ENCODE results near the gene DGAT2. TPM values are rescaled to one million over a fixed set of nuclear protein-coding genes. Genes with fewer than 3 reads are reported as not detected.
"Not testable (repeated sequence)": the region's sequence is repeated elsewhere in the genome, so short reads cannot be mapped to it uniquely, and the experiment has no call there.

Gene DGAT2, protein sequence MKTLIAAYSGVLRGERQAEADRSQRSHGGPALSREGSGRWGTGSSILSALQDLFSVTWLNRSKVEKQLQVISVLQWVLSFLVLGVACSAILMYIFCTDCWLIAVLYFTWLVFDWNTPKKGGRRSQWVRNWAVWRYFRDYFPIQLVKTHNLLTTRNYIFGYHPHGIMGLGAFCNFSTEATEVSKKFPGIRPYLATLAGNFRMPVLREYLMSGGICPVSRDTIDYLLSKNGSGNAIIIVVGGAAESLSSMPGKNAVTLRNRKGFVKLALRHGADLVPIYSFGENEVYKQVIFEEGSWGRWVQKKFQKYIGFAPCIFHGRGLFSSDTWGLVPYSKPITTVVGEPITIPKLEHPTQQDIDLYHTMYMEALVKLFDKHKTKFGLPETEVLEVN
- total RNA-seq = 24.0 TPM

GRCh38 chr11:75768112-75768908, at the start of gene DGAT2:
TSS of gene DGAT2 (plus strand) at chr11:75768778. CDS start at chr11:75768992, 214 bp downstream.
- DNase-seq (ENCODE audit: low spot score) = peak; percentile 74

DNA sequence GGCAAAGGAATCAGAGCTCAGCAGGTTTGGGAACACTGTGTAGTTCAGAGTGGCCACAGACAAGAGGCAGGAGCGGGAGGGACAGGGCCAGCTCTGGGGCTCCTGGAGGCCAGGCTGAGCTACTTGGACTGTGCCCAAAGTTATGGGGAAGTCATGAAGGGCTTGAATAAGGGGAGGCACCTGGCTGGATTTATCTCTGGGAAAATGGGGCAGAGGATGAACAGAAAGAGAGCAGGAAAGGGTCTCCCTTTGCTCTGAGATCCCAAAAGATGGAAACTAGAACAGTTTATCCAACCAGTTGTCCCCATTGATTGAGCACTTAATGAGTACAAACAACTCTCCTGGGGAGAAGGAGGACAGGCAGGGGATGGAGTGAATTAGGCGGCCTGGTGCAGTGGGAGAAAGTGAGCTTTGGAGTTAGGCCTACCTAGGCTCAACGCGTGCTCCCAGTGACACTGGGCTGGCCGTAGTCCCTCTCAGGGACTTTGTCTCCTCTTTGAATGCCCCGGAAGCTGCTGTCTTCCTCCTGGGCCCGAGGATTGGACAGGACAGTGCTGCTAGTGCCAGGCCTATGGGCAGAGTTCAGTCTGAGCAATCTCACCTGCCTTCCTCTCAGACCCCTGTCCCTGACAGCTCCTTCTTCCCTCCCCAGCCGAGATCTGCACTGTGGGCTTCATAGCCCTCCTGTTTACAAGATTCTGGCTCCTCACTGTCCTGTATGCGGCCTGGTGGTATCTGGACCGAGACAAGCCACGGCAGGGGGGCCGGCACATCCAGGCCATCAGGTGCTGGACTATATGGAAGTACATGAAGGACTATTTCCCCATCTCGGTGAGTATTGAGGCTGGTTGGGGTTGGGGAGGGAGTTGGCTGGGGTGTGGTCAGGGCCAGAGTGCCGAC, 49.0 kb upstream of the DGAT2 start:
- no peak for DNase-seq (ENCODE audit: low spot score)

DNA sequence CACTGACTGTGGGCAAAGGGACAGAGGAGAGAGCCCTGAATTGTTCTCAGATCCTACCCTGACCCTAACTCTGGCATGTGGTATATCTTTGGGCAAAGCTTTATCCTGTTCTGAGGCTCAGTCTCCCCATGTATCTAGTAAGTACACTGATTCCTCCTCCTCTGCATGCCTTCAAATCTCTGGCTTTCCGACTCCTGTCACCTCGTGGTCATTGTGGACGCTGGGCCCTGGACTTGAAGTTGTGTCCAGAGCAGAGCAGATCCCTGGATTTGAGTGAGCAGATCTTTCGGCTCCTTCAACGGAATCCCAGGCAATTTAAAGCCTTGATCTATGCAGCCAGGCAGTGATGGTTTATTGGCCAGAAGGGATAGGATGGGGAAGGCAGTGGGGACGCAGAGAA, 47.9 kb upstream of the DGAT2 start:
- no peak for DNase-seq (ENCODE audit: low spot score)

DNA sequence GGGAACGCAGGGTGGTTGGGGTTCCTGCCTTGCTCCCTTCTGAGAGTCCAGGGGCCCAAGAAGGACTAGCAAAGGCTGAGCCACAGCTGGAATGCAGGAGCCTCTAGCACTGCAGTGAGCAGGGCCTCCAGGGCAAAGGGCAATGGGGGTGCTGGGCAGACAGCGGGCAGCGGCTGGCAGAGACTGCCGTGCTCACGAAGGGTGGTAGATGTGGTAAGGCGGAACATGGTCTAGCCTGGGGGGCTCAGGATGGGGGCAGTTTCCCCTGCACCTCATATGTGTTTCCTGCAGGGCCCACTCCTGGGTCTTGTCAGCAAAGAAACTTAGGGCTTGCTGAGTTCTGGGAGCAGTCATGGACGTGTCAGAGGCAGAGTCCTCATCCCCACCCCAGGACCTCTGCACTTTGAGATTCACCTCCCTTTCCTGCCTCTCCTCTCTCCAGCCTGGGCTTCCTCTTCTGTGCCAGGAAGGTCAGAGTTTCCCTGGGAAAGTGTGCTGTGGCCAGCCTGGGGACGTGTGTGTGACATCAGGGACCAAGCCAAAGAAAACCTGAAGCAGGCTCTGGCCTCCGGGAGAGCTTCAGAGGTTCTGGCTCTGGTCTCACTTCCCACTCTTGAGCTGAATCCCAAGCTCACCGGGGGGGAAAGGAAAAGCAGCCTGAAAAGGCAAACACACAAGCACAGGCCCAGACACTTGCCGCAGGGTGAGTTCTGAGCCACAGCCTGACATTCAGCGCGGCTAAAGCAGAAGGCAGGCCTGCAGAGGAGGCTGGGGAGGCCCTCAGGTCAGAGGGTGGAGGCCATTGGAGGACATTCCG, 46.5 kb upstream of the DGAT2 start:
- DNase-seq (ENCODE audit: low spot score) = no peak

- DNase-seq (ENCODE audit: low spot score) = no peak
These were observed 45.9 kb upstream of the DGAT2 start for GRCh38 chr11:75722669-75723042.

- no peak for DNase-seq (ENCODE audit: low spot score)
These were observed 42.8 kb upstream of the DGAT2 start for GRCh38 chr11:75725547-75726320.

DNA sequence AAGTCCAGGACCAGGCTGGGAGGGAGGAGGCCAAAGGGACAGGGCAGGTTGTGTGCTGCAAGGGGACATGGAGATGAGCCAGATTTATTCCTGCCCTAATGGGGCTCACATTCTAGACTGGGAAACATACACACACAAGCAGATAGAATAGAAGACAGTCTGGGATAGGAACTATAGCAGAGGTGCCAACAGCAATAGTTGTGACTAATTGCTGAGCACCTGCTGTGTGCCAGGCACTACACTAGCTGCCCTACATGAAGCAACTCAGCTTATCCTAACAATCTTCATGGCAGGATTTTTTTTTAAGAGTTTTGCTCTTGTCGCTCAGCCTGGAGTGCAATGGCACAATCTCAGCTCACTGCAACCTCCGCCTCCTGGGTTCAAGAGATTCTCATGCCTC, 39.6 kb upstream of the DGAT2 start:
- DNase-seq (ENCODE audit: low spot score) = no peak

DNA sequence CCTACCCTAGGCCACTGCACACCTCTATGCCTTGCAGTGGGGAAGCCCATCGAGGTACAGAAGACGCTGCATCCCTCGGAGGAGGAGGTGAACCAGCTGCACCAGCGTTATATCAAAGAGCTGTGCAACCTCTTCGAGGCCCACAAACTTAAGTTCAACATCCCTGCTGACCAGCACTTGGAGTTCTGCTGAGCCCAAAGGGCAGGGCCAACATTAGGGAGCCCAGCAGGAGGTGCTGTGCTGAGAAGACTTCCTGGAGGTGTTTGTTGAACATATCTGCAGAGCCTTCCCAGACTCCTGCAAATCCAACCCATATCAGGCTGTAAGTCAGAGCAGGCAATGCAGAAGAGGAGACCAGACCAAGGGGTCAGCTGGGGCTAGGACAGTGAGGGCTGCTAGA, 37.5 kb upstream of the DGAT2 start:
- DNase-seq (ENCODE audit: low spot score) = no peak

DNA sequence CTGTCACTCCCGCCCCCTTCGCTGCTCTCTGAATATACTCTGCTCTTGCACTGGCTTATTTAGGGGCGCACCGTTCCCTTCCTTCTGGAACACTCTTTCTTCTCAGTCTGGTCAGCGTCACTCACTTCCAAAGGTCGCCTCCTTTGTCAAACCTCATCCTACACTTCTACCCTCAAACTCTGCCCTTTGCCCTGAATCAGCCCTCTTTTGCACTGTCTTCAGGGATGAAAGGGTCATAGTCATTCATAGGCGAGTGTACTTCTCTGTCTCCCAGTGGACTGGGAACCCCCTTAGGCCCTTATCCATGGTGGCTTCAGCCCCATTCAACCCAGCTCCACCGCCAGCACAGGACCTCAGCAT, 35.5 kb upstream of the DGAT2 start:
- DNase-seq (ENCODE audit: low spot score) = no peak

DNA sequence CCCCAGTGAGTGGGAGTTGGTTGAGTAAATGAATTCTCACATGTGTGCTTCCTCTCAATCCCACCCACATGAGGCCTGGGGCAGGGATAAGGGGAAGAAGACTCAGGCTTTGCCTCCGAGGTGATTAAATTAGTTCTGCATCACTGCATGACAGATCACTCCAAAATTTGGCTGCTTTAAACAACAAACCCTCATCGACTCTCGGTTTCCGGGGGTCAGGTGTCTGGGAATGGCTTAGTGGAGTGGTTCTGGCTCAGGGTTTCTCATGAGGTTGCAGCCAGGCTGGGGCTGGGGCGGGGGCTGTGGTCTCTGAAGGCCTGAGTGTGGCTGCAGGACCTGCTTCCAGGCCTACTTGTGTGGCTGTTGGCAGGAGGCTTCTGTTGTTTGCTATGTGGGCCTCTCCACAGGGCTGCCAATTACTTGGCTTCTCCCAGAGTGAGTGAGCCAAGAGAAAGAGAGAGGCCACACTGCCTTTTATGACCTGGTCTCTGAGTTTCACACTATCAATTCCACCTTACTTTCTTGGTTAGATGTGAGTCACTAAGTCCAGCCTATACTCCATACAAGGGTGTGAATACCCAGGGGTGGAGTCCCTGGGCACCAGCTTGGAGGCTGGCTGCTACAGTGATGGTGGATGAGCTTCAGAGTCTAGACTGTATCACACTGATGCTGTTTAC, 35.0 kb upstream of the DGAT2 start:
- no peak for DNase-seq (ENCODE audit: low spot score)

DNA sequence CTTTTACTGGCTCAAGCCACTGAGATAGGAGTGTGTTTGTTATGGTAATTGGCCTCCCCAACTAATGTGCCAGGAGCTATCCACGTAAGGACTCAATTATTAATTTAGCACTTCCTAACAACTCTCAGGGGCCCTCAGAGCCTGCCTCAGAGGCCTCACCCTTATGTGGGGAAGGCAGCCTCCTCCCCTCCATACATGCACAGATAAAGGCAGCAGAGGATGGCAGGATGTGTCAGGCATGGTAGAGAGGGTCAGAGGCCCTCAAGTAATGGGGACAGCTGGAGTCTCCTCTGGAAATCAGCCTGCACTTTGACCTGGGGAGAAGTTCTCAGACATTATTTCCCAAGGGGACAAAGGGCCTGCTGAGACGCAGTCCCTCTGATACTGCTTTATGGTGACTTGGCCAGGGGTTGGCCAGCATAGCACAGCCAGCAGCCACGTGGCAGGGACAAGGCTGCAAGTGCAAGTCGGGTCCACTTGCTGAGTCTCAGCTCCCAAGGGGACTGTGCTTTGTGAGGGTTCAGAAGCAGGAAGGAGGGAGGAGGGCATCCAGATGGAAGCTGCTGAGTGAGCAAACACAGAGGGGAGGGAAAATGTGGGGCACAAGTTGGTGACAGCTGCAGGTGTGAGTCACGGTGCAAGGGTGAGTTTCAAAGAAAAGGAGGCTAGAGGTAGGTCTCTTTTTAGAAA, 33.9 kb upstream of the DGAT2 start:
- no peak for DNase-seq (ENCODE audit: low spot score)

GRCh38 chr11:75735181-75735845, 33.3 kb upstream of the DGAT2 start:
- DNase-seq (ENCODE audit: low spot score) = no peak

DNA sequence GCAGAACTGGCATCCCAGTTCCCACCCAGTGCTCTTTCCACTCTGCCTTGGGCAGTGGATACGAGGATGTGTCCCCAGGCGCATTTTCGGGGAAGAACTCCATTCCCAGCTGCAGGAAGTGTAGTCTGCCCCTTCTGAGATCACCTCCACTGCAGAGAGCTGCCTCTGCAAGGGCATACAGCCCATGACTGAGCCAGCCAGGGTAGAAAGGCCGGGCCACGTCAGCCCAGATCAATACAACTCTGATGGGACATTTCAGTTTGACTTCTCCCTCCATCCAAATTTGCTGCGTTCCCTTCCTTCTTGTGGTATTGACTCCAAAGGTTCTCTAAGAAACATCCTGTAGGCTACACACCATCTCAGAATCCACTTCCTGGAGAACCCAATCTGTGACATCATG, 31.3 kb upstream of the DGAT2 start:
- DNase-seq (ENCODE audit: low spot score) = no peak

GRCh38 chr11:75740681-75741080, 27.9 kb upstream of the DGAT2 start:
- no peak for DNase-seq (ENCODE audit: low spot score)

- not testable (repeated sequence) for DNase-seq (ENCODE audit: low spot score)
These were observed 25.4 kb upstream of the DGAT2 start for GRCh38 chr11:75743159-75743558.

DNA sequence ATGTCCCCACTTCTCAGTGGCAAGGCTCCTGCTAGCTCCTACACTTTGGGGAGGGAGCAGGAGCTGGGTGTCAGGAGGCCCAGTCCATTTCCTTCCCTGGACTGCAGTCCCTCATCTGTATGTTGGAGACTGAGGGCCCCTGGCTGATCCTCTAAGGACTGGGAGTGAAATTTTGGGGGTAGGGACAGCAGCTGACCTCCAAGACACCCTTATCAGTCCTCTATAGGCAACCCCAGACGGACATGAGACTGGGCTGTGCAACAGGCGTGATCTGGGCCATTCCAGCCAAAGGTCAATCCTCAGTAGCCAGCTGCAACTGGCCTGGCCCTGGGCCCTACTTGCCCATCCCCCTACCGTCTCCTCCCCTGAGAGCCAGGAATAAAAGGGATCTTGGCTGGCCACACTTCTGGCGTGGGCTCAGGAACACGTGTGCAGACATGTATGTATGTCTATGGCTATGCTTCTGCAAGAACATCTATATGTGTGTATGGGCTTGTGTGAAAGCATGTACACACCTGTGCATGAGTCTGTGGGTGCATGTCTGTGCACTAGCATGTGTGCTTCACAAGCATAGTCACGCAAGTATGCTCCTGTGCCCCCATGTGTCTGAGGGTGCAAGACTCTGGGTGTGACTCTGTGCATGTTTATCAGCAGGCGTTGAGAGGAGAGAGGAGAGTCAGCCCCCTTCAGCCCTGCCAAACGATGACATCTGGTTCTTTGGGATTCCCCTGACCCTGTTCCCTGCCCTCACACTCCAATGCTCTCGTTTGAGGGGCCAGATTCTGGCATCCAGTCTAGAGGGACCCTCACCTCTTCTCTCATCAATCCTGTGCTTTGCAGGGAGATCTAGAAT, 24.6 kb upstream of the DGAT2 start:
- DNase-seq (ENCODE audit: low spot score) = no peak

DNA sequence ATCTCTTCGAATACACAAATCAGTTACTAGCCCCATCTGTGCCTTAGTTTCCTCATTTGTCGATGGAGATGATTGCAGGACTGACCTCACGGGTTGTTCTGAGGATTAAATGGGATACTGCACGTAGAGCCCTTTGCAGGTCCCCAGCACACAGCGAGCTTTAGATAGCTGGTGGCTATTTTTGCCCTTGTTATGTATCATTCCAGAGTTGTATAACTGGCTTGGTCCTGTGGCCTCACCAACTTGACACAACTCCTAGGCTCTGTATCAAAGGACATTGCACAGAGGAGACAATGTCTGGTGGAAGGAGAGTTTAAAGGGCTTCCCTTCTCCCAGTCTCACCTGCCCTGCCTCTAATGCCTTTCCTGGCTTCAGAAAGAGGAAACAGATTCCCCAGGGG, 22.8 kb upstream of the DGAT2 start:
- no peak for DNase-seq (ENCODE audit: low spot score)

- DNase-seq (ENCODE audit: low spot score) = not testable (repeated sequence)
These were observed 19.8 kb upstream of the DGAT2 start for GRCh38 chr11:75748729-75749273.

All from ureter (tissue), 1 donor.